Tibial nerve (tissue), 4 donors: ENCODE measurements around the gene SATB2.

ENCODE experiments used
- EP300 ChIP-seq, 2 donors: sonication (generic); formaldehyde crosslinking; IDR thresholded peaks; one replicate each; pipeline ENCODE4 v1.6.1; 2017; ENCODE audit warnings: antibody characterized with exemption in 2 of 2, mild to moderate bottlenecking in 1 of 2
- POLR2A ChIP-seq, 2 donors: fragments of 450-650 bp; IDR thresholded peaks; one replicate each; pipeline ENCODE4 v1.6.1; 2017; ENCODE audit warnings: antibody characterized with exemption in 2 of 2, mild to moderate bottlenecking in 2 of 2, moderate library complexity in 2 of 2
- TF ChIP-seq, protein P1 (sequence below), 5 experiments: fragments of 200-600 bp in 3 of 5; fragments of 450-650 bp in 2 of 5; sonication (generic) in 3 of 5; IDR thresholded peaks; one replicate each; pipeline ENCODE4 v1.5.1; 2016 to 2019; ENCODE audit warnings: antibody characterized with exemption in 5 of 5, mild to moderate bottlenecking in 3 of 5, moderate library complexity in 2 of 5

DNA sequence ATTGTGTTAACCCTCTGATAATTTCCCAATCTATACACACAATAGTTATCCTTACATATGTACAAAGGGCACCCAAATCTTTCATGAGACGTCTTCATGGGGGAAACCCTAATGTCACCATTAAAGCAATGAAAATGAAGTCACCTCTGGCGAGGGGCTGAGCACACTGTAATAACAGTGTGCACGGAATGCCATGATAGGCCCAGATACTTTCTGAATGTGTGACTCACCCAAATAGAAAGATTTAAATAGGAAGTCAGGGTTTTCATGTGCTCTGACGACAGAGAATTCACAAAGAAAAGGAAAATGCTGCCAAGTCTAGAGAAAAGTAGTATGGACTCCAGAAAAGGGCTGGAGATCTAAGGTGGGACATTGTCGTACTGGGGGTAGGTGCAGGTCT, 128.3 kb downstream of the SATB2 start:
- TF ChIP-seq, protein P1, sequence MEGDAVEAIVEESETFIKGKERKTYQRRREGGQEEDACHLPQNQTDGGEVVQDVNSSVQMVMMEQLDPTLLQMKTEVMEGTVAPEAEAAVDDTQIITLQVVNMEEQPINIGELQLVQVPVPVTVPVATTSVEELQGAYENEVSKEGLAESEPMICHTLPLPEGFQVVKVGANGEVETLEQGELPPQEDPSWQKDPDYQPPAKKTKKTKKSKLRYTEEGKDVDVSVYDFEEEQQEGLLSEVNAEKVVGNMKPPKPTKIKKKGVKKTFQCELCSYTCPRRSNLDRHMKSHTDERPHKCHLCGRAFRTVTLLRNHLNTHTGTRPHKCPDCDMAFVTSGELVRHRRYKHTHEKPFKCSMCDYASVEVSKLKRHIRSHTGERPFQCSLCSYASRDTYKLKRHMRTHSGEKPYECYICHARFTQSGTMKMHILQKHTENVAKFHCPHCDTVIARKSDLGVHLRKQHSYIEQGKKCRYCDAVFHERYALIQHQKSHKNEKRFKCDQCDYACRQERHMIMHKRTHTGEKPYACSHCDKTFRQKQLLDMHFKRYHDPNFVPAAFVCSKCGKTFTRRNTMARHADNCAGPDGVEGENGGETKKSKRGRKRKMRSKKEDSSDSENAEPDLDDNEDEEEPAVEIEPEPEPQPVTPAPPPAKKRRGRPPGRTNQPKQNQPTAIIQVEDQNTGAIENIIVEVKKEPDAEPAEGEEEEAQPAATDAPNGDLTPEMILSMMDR (IDR thresholded peaks at IDR 0.05): no peak
- TF ChIP-seq EP300 (IDR thresholded peaks at IDR 0.05) (no peak), POLR2A (IDR thresholded peaks at IDR 0.05) (no peak)
